HG03432 (cell line): ENCODE measurements around the gene SMC4.
A peak's percentile ranks its signal among the peaks of the same experiment; 100 is the strongest.
"Not testable (repeated sequence)": the region's sequence is repeated elsewhere in the genome, so short reads cannot be mapped to it uniquely, and the experiment has no call there.

Experiments
- ATAC-seq: cut with Tn5 transposase; IDR thresholded peaks from one replicate; pipeline ENCODE4 v1.9.1; 2021; ENCODE audit warnings: mild to moderate bottlenecking, moderate library complexity; ENCODE audit not compliant: unreplicated experiment

SMC4 gene

DNA sequence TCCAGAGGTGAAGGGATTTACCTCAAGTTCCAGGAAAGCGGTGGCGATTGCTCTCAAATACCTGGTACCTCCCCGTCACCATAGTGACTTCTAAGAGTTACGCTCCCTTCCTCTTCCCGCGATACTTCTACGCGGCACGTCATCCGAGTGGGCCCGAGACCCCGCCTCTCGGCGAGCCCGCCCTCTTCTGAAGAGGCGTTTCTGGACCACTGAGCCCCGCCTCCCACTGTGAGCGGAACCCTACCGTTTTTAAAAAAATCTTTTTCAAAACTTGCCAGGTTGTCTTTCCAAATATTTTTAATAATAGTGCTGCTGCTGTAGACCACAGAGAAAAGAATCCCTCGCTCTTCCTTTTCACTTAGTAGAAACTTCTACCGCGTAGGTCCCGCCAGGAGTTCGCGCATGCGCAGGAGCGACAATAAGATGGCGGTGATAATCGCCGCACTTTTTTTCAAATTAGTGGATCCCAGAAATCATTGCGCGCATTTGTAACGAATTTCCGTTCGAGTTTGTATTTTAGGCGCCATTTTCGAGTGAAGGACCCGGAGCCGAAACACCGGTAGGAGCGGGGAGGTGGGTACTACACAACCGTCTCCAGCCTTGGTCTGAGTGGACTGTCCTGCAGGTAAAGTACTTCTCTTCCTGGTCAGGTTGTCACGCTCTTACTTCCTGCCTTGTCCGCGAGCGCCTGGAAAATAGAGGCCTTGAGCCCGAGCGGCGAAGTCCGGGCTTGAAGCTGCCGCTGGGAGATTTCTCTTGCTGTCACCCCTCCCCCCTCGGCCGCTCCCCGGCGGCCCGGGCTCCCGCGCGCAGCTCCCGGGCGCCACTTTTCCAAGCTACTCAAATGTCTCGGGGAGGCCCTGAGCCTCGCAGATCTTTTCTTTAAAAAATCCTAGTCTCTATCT, at the start of gene SMC4, which contains the start of gene IFT80:
Gene SMC4 (plus strand): TSS at position 526 of the 905 bp plus-strand sequence. CDS start 1,177 bp downstream, outside the sequence.
Gene IFT80 (minus strand): TSS at position 101 of the 905 bp plus-strand sequence. CDS start 14,625 bp downstream, outside the sequence.
- peak; percentile 95 for ATAC-seq

GRCh38 chr3:160355826-160356225, 43.6 kb upstream of the SMC4 start:
- ATAC-seq = no peak

DNA sequence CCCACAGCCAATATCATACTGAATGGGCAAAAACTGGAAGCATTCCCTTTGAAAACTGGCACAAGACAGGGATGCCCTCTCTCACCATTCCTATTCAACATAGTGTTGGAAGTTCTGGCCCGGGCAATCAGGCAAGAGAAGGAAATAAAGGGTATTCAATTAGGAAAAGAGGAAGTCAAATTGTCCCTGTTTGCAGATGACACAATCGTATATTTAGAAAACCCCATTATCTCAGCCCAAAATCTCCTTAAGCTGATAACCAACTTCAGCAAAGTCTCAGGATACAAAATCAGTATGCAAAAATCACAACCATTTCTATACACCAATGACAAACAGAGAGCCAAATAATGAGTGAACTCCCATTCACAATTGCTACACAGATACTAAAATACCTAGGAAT, 36.6 kb upstream of the SMC4 start:
- ATAC-seq = not testable (repeated sequence)

GRCh38 chr3:160365869-160366522, 33.5 kb upstream of the SMC4 start:
- ATAC-seq = no peak

DNA sequence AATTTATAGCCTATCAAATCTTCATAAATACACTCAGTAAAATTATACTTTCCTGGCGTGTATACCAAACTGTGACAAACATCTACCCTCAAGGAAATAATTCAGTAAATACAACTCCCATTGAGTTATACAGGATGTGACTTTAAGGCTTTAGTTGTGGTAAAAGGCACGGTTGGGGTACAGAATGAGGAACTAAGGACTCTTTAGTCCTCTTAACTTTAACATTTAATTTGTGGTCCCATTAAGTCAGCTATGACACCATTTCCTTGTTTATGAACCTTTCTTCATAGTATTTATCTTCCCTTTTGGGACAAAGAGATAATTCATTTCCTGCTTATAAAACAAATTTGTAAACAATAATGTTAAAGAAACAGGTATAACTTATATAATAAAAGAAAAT, 30.6 kb upstream of the SMC4 start:
- peak; percentile 67 for ATAC-seq

DNA sequence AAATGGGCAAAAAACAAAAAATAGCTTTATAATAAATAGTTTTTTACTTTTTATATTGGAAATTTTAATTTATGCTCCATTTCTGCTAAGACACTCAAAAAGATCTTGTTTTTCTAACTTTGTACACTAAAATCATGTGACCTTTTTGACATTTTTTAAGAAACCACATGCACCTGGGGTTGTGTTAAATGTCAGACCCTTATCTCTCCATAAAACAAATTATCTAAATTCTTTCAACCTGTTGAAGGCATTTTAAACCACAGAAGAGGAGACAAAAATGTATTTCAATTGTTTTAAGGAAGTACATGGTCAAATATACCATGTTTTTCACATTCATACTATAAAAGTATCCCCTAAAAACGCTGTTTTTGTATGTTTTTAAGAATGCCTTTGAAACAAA, 29.7 kb upstream of the SMC4 start:
- ATAC-seq = no peak

DNA sequence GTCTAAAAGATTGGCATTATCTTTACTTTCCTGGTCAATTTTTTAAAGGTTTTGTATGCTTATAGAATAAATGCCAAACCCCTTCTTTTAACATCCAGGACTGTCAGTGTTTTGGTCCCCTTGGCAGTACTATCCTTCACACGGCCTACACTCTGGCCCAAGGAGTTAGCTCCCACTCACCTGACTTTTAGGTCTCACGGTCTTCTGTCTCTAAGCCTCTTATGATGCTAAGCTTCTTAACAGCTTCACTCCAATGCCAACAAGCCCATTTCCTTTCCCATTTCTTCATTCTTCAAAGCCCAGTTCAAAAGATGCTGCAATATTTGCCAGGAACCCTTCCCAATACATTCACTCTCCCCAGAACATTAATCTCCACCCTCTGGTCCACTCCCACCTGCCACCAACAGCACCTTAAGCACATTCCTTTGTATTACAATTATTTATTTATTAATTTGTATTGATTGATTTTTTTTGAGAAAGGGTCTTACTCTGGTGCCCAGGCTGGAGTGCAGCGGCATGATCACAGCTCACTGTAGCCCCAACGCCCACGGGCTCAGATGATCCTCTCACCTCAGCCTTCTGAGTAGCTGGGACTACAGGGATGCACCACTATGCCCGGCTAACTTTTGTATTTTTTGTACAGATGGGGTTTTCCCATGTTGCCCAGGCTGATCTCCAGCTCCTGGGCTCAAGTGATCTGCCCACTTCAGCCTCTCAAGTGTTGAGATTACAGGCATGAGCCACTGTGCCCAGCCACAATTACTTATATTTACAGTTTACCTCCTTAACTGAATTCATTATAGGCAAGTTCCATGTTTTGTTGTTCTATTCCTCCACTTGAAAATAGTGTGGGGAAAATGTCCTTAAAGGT, 28.2 kb upstream of the SMC4 start:
- no peak for ATAC-seq

- no peak for ATAC-seq
These were observed 26.7 kb upstream of the SMC4 start for GRCh38 chr3:160372780-160373179.

- no peak for ATAC-seq
These were observed 25.8 kb upstream of the SMC4 start for GRCh38 chr3:160373655-160374054.

GRCh38 chr3:160374472-160374871, 25.0 kb upstream of the SMC4 start:
- no peak for ATAC-seq

DNA sequence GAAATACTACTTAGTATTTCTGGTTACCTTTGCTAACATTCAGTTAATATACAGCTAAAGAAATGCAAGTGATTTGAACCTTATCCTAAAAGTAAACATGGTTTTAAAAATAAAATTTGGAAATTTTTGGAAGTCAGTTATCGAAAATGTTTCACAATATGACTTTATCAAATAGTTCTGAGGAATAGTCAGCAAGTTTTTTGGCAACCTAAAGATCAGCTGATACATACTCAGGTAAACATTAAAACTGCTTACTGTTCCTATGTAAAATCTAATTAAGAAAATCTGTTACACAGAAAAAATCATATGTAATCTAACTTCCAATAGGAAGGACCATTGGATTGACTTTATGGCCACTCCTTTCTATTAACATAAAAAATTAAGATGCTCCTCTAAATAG, 24.5 kb upstream of the SMC4 start:
- ATAC-seq = no peak

- ATAC-seq = no peak
These were observed 22.8 kb upstream of the SMC4 start for GRCh38 chr3:160376681-160377080.

DNA sequence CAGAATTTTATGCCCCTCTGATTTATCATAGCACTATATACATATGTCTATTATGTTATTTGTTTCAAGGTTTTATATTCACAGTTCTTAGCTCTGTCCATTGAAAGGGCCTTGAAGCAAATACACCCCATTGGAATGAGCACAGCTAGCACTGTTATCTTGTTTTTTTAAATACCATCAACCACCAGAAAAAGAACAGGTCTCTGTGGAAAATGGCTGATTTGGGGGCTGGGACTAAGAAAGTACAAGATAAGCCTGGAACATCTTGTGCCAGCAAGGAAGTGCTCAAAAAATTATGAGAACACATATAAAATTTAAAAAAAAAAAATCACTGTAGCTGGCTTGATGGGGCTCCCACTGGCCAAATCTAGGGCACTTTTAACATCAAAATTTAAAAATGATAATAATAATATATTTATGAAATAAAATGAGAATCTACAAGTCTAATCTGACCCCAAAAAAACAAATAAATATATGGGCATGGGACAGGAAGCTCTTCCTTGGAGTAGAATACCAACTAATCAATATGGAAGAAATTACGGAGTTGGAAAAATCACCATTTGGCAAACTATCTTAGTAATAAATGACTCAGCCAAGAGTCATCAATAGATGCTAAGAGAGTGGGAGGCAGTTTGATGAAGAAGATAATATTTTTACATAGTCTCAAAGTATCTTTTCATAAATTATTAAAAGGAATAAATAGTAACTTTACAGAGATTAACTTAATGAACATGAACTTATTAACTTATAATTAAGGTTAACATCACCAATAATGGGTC, 20.9 kb upstream of the SMC4 start:
- ATAC-seq = no peak

- ATAC-seq = no peak
These were observed 19.7 kb upstream of the SMC4 start for GRCh38 chr3:160379628-160380214.

GRCh38 chr3:160381470-160381869, 18.0 kb upstream of the SMC4 start:
- ATAC-seq = no peak

DNA sequence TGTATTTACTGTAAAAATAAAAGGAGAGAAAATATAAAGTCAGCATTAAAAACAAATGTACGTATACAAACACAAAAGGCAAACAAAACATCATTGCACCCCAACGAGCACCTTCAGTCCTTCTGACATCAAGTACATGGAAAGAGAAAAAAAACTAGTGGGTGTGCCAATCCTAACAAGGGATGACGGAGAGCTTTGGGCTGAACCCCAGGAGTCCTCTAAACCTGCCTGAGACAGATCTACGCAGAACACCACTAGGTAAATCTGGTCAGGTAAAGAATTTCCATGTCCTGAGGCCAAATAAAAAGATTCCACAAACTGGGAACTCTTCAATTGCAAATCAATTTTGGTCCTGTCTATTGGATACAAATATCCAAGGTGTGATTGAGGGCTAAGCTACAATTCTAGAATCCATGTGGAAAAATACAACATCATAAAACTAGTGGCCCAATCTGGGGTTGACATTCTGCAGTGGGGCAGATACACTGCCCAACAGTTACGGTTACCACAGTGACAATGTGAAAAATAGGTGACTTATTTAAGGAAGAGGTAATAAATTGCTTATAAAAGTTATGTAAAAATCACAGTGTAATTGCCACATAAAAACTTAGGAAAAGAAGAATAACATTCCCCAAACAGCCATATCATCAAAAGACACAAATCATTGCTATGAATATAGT, 14.7 kb upstream of the SMC4 start:
- no peak for ATAC-seq

GRCh38 chr3:160390565-160391138, 8.8 kb upstream of the SMC4 start:
- ATAC-seq = no peak

GRCh38 chr3:160392798-160393197, 6.7 kb upstream of the SMC4 start:
- ATAC-seq = no peak
